ENCODE measurements around the gene ACTN3.

DNA sequence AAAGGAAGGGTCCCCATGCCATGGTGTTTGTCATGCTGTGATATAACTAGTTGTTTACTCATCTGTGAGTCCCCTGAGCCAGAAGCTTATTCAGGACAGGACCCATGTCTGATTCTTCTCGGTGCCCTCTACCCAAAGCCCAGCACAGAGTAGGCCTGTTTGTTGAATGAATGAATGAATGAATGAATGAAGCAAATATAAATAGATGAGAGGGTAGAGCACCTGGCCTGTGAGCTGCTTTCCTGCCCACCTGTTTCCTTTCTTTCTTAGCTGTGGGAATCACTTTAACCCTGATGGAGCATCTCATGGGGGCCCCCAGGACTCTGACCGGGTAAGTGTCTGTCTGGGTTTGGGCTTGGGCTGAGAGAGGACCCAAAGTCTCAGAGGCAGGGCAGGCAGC, 53.5 kb downstream of the ACTN3 start:
- TF ChIP-seq, protein P1, sequence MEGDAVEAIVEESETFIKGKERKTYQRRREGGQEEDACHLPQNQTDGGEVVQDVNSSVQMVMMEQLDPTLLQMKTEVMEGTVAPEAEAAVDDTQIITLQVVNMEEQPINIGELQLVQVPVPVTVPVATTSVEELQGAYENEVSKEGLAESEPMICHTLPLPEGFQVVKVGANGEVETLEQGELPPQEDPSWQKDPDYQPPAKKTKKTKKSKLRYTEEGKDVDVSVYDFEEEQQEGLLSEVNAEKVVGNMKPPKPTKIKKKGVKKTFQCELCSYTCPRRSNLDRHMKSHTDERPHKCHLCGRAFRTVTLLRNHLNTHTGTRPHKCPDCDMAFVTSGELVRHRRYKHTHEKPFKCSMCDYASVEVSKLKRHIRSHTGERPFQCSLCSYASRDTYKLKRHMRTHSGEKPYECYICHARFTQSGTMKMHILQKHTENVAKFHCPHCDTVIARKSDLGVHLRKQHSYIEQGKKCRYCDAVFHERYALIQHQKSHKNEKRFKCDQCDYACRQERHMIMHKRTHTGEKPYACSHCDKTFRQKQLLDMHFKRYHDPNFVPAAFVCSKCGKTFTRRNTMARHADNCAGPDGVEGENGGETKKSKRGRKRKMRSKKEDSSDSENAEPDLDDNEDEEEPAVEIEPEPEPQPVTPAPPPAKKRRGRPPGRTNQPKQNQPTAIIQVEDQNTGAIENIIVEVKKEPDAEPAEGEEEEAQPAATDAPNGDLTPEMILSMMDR (IDR thresholded peaks at IDR 0.05; ENCODE audit: low read length) = no peak
- no peak for TF ChIP-seq EZH2 (IDR thresholded peaks at IDR 0.05; ENCODE audit: borderline replicate concordance, low read length)

Measured in OCI-LY1 (cell line).